WTC11 (cell line): ENCODE measurements around the gene TBC1D19. TPM values are rescaled to one million over a fixed set of nuclear protein-coding genes. Genes with fewer than 3 reads are reported as not detected.

Experiments used
- ATAC-seq: fragments of 200-7000 bp; cut with Tn5 transposase; 2 replicates; pipeline ENCODE4 v1.10.0; 2021; ENCODE audit warnings: mild to moderate bottlenecking, moderate library complexity
- CTCF ChIA-PET: fragments of 300-600 bp; sonication (Branson Sonifier 250); formaldehyde crosslinking; loops from one replicate; lab custom pipeline; 2021; ENCODE audit warnings: antibody characterized with exemption; lab: Charles Lee
- POLR2A ChIA-PET: fragments of 350-600 bp; sonication (Branson Sonifier 250); formaldehyde crosslinking; loops from one replicate; lab custom pipeline; 2021; ENCODE audit warnings: antibody characterized with exemption; lab: Charles Lee
- DNase-seq: peaks from one replicate; pipeline ENCODE4 v3.0.0; 2021; ENCODE audit warnings: low spot score
- H3K27ac Mint-ChIP-seq: 2 replicates; pipeline ENCODE4 v1.8.0; 2021; ENCODE audit warnings: mixed read lengths
- H3K27me3 Mint-ChIP-seq: 2 replicates; pipeline ENCODE4 v1.8.0; 2021; ENCODE audit warnings: low read depth, mild to moderate bottlenecking, moderate library complexity, mixed read lengths
- H3K36me3 Mint-ChIP-seq: 2 replicates; pipeline ENCODE4 v1.8.0; 2021; ENCODE audit warnings: mixed read lengths
- H3K4me1 Mint-ChIP-seq: 2 replicates; pipeline ENCODE4 v1.8.0; 2022; ENCODE audit warnings: mixed read lengths
- H3K4me3 Mint-ChIP-seq: 2 replicates; pipeline ENCODE4 v1.8.0; 2021; ENCODE audit warnings: mild to moderate bottlenecking, moderate library complexity, mixed read lengths
- H3K9me3 Mint-ChIP-seq: 2 replicates; pipeline ENCODE4 v1.8.0; 2021; ENCODE audit warnings: mixed read lengths
- ATF2 ChIP-seq: sonication (generic); formaldehyde crosslinking; IDR thresholded peaks from 2 replicates; pipeline ENCODE4 v1.8.1; 2022; ENCODE audit warnings: low read depth, missing genetic modification reagents, borderline replicate concordance
- CREM ChIP-seq: sonication (generic); formaldehyde crosslinking; IDR thresholded peaks from 2 replicates; pipeline ENCODE4 v1.8.1; 2022; ENCODE audit warnings: mild to moderate bottlenecking, missing genetic modification reagents, moderate library complexity
- ELF4 ChIP-seq: sonication (generic); formaldehyde crosslinking; IDR thresholded peaks from 2 replicates; pipeline ENCODE4 v1.8.1; 2022; ENCODE audit warnings: low read depth, mild to moderate bottlenecking, moderate library complexity, missing genetic modification reagents
- FOXK1 ChIP-seq: sonication (generic); formaldehyde crosslinking; IDR thresholded peaks from 2 replicates; pipeline ENCODE4 v1.8.0; 2022; ENCODE audit warnings: mild to moderate bottlenecking, moderate library complexity, missing genetic modification reagents
- FOXP4 ChIP-seq: sonication (generic); formaldehyde crosslinking; IDR thresholded peaks from 2 replicates; pipeline ENCODE4 v1.8.0; 2022; ENCODE audit warnings: mild to moderate bottlenecking, missing genetic modification reagents
- GABPB1 ChIP-seq: sonication (generic); formaldehyde crosslinking; IDR thresholded peaks from 2 replicates; pipeline ENCODE4 v1.8.1; 2023; ENCODE audit warnings: mild to moderate bottlenecking, missing genetic modification reagents
- MAX ChIP-seq: sonication (generic); formaldehyde crosslinking; IDR thresholded peaks from 2 replicates; pipeline ENCODE4 v1.8.0; 2022; ENCODE audit warnings: mild to moderate bottlenecking, missing genetic modification reagents
- MLX ChIP-seq: sonication (generic); formaldehyde crosslinking; IDR thresholded peaks from 2 replicates; pipeline ENCODE4 v1.8.1; 2023; ENCODE audit warnings: mild to moderate bottlenecking, missing genetic modification reagents, moderate library complexity
- MYBL2 ChIP-seq: sonication (generic); formaldehyde crosslinking; IDR thresholded peaks from 2 replicates; pipeline ENCODE4 v1.8.1; 2023; ENCODE audit warnings: mild to moderate bottlenecking, moderate library complexity, missing genetic modification reagents
- NR2C2 ChIP-seq: sonication (generic); formaldehyde crosslinking; IDR thresholded peaks from 2 replicates; pipeline ENCODE4 v1.8.0; 2022; ENCODE audit warnings: mild to moderate bottlenecking, missing genetic modification reagents
- NR3C1 ChIP-seq: sonication (generic); formaldehyde crosslinking; conservative IDR thresholded peaks from 2 replicates; pipeline ENCODE4 v1.8.1; 2023; ENCODE audit warnings: low read depth, mild to moderate bottlenecking, missing genetic modification reagents
- RELA ChIP-seq: sonication (generic); formaldehyde crosslinking; IDR thresholded peaks from 2 replicates; pipeline ENCODE4 v1.8.1; 2022; ENCODE audit warnings: missing genetic modification reagents, mild to moderate bottlenecking, borderline replicate concordance
- RORB ChIP-seq: fragments of 250-450 bp; sonication (Bioruptor Pico); IDR thresholded peaks from 2 replicates; pipeline ENCODE4 v1.9.0; 2021; ENCODE audit warnings: mild to moderate bottlenecking
- ZNF138 ChIP-seq: sonication (generic); formaldehyde crosslinking; conservative IDR thresholded peaks from 2 replicates; pipeline ENCODE4 v1.8.1; 2022; ENCODE audit warnings: mild to moderate bottlenecking, moderate library complexity, missing genetic modification reagents
- ZNF263 ChIP-seq: sonication (generic); formaldehyde crosslinking; IDR thresholded peaks from 2 replicates; pipeline ENCODE4 v1.8.1; 2022; ENCODE audit warnings: low read depth, mild to moderate bottlenecking, moderate library complexity, missing genetic modification reagents
- ZNF423 ChIP-seq: fragments of 250-450 bp; sonication (Bioruptor Pico); IDR thresholded peaks from 2 replicates; pipeline ENCODE4 v2.1.2; 2022; ENCODE audit warnings: mild to moderate bottlenecking, moderate library complexity
- total RNA-seq: library from RNA; stranded (reverse); gene quantifications from 3 replicates; pipeline ENCODE4 v1.2.3, GENCODE V29; 2021
- TF ChIP-seq, protein P1 (sequence below): sonication (generic); formaldehyde crosslinking; conservative IDR thresholded peaks from 2 replicates; pipeline ENCODE4 v1.8.1; 2022; ENCODE audit warnings: mild to moderate bottlenecking, missing genetic modification reagents
- TF ChIP-seq, protein P2 (sequence below): sonication (generic); formaldehyde crosslinking; IDR thresholded peaks from 2 replicates; pipeline ENCODE4 v1.8.1; 2022; ENCODE audit warnings: mild to moderate bottlenecking, missing genetic modification reagents, moderate library complexity, borderline replicate concordance
- TF ChIP-seq, protein P3 (sequence below): sonication (generic); formaldehyde crosslinking; IDR thresholded peaks from 2 replicates; pipeline ENCODE4 v1.8.1; 2023; ENCODE audit warnings: mild to moderate bottlenecking, moderate library complexity, missing genetic modification reagents
- TF ChIP-seq, protein P4 (sequence below): sonication (generic); formaldehyde crosslinking; IDR thresholded peaks from 2 replicates; pipeline ENCODE4 v1.8.1; 2023; ENCODE audit warnings: mild to moderate bottlenecking, missing genetic modification reagents

TBC1D19 gene
- total RNA-seq, 1 experiment from 2014 or later: 2.1 TPM

- ATAC-seq (no peak), DNase-seq (no peak)
- no peaks in the 10 kb centered on the region for H3K36me3 Mint-ChIP-seq
- no peak overlapping the region for H3K27ac Mint-ChIP-seq
- TF ChIP-seq MLX (CRISPR knock-in tag) (no peak), NR3C1 (CRISPR knock-in tag) (no peak), ZNF263 (no peak), FOXP4 (no peak), RORB (CRISPR knock-in tag) (no peak), RELA (CRISPR knock-in tag) (no peak), ATF2 (CRISPR knock-in tag) (no peak), MAX (CRISPR knock-in tag) (no peak), MYBL2 (CRISPR knock-in tag) (no peak), GABPB1 (CRISPR knock-in tag) (no peak), CREM (CRISPR knock-in tag) (no peak), ELF4 (CRISPR knock-in tag) (no peak), NR2C2 (CRISPR knock-in tag) (no peak), ZNF423 (no peak), ZNF138 (CRISPR knock-in tag) (no peak), FOXK1 (CRISPR knock-in tag) (no peak)
- TF ChIP-seq, protein P1, sequence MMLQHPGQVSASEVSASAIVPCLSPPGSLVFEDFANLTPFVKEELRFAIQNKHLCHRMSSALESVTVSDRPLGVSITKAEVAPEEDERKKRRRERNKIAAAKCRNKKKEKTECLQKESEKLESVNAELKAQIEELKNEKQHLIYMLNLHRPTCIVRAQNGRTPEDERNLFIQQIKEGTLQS: no peak
- TF ChIP-seq, protein P2, sequence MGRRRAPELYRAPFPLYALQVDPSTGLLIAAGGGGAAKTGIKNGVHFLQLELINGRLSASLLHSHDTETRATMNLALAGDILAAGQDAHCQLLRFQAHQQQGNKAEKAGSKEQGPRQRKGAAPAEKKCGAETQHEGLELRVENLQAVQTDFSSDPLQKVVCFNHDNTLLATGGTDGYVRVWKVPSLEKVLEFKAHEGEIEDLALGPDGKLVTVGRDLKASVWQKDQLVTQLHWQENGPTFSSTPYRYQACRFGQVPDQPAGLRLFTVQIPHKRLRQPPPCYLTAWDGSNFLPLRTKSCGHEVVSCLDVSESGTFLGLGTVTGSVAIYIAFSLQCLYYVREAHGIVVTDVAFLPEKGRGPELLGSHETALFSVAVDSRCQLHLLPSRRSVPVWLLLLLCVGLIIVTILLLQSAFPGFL (CRISPR knock-in tag): no peak
- TF ChIP-seq, protein P3, sequence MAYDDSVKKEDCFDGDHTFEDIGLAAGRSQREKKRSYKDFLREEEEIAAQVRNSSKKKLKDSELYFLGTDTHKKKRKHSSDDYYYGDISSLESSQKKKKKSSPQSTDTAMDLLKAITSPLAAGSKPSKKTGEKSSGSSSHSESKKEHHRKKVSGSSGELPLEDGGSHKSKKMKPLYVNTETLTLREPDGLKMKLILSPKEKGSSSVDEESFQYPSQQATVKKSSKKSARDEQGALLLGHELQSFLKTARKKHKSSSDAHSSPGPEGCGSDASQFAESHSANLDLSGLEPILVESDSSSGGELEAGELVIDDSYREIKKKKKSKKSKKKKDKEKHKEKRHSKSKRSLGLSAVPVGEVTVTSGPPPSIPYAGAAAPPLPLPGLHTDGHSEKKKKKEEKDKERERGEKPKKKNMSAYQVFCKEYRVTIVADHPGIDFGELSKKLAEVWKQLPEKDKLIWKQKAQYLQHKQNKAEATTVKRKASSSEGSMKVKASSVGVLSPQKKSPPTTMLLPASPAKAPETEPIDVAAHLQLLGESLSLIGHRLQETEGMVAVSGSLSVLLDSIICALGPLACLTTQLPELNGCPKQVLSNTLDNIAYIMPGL (CRISPR knock-in tag): no peak
- TF ChIP-seq, protein P4, sequence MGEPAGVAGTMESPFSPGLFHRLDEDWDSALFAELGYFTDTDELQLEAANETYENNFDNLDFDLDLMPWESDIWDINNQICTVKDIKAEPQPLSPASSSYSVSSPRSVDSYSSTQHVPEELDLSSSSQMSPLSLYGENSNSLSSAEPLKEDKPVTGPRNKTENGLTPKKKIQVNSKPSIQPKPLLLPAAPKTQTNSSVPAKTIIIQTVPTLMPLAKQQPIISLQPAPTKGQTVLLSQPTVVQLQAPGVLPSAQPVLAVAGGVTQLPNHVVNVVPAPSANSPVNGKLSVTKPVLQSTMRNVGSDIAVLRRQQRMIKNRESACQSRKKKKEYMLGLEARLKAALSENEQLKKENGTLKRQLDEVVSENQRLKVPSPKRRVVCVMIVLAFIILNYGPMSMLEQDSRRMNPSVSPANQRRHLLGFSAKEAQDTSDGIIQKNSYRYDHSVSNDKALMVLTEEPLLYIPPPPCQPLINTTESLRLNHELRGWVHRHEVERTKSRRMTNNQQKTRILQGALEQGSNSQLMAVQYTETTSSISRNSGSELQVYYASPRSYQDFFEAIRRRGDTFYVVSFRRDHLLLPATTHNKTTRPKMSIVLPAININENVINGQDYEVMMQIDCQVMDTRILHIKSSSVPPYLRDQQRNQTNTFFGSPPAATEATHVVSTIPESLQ (CRISPR knock-in tag): no peak
- H3K4me1 Mint-ChIP-seq: peaks cover 7% of the 10 kb centered on the region
- H3K27me3 Mint-ChIP-seq: no peaks in the 10 kb centered on the region; the same call in 1 of the 2 replicates
- ChIA-PET CTCF (no interaction called here), POLR2A (no interaction called here)
- H3K4me3 Mint-ChIP-seq: no peak overlapping the region
- peaks cover 4% of the 10 kb centered on the region; the same call in 1 of the 2 replicates for H3K9me3 Mint-ChIP-seq
Measured at GRCh38 chr4:26594371-26594770, 10.5 kb downstream of the TBC1D19 start.
